Gastrocnemius medialis (tissue), 4 donors: Measurements from ENCODE around the gene P4HTM.

Experiments used
- POLR2A ChIP-seq, 2 donors: fragments of 450-650 bp; IDR thresholded peaks; one replicate each; pipeline ENCODE4 v1.6.1; 2017; ENCODE audit warnings: antibody characterized with exemption in 2 of 2, mild to moderate bottlenecking in 2 of 2, moderate library complexity in 2 of 2
- TF ChIP-seq, protein P1 (sequence below), 5 experiments: fragments of 450-650 bp in 3 of 5; fragments of 200-600 bp in 2 of 5; sonication (generic) in 2 of 5; IDR thresholded peaks in 4 of 5; conservative IDR thresholded peaks in 1 of 5; 1 replicate in 4 of 5; 2 replicates in 1 of 5; pipeline ENCODE4 v1.5.1; 2016 to 2019; ENCODE audit warnings: antibody characterized with exemption in 5 of 5, mild to moderate bottlenecking in 3 of 5, moderate library complexity in 3 of 5

GRCh38 chr3:48945891-48946549, 44.0 kb upstream of the P4HTM start:
- no peak for TF ChIP-seq POLR2A (IDR thresholded peaks at IDR 0.05)
- TF ChIP-seq, protein P1, sequence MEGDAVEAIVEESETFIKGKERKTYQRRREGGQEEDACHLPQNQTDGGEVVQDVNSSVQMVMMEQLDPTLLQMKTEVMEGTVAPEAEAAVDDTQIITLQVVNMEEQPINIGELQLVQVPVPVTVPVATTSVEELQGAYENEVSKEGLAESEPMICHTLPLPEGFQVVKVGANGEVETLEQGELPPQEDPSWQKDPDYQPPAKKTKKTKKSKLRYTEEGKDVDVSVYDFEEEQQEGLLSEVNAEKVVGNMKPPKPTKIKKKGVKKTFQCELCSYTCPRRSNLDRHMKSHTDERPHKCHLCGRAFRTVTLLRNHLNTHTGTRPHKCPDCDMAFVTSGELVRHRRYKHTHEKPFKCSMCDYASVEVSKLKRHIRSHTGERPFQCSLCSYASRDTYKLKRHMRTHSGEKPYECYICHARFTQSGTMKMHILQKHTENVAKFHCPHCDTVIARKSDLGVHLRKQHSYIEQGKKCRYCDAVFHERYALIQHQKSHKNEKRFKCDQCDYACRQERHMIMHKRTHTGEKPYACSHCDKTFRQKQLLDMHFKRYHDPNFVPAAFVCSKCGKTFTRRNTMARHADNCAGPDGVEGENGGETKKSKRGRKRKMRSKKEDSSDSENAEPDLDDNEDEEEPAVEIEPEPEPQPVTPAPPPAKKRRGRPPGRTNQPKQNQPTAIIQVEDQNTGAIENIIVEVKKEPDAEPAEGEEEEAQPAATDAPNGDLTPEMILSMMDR (IDR thresholded peaks at IDR 0.05 in 4 of 5, conservative IDR thresholded peaks at IDR 0.05 in 1 of 5) = no peak
